ENCODE results near the gene UGT1A6.
"Not testable (repeated sequence)": the region's sequence is repeated elsewhere in the genome, so short reads cannot be mapped to it uniquely, and the experiment has no call there.

Gene UGT1A6

DNA sequence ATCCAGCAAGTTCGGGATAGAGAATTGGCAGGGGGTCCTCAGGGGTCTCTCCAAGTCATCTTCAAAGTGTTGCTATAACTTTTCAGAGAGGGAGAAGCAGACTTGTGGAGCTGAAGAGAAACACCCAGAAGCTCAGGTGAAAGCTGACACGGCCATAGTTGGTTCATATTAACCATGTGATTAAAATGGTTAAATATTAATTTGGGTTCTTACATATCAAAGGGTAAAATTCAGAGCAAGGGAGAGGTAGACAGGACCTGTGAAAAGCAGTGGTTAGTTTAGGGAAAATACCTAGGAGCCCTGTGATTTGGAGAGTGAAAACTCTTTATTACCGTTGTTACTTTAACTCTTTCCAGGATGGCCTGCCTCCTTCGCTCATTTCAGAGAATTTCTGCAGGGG lies at the start of gene UGT1A6:
UGT1A6 (plus strand) TSS at position 243 of the 400 bp plus-strand sequence; CDS start at position 358, 115 bp downstream.
- no peak for DNase-seq (ENCODE audit: low read depth)

DNA sequence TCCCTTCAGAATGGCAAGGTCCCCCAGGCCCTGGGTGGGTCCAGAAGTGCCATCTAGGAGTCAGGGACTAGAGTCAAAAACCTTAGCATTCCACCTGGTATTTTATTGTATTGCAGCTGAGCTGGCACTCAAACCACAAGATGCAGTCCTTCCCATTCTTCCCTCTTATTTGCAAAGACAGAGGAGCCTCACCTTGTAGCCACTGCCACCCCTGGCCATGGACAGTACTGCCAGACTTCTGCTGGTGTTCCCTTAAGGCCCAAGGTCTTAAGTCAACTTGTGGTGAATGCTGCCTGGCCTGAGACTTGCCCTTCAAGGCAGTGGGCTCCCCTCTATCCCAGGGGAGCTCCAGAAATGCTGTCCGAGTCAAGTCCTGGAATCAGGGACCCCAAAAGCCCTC lies 49.6 kb upstream of the UGT1A6 start:
- DNase-seq (ENCODE audit: low read depth): no peak

DNA sequence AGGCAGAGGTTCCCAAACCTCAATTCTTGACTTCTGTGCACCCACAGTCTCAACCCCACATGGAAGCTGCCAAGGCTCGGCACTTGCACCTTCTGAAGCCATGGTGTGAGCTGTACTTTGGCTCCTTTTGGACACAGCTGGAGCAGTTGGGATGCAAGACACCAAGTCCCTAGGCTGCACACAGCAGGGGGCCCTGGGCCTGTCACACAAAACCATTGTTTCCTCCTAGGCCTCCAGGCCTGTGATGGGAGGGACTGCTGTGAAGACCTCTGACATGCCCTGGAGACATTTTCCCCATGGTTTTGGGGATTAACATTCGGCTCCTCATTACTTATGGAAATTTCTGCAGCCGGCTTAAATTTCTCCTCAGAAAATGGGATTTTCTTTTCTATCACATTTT lies 46.7 kb upstream of the UGT1A6 start:
- not testable (repeated sequence) for DNase-seq (ENCODE audit: low read depth)

DNA sequence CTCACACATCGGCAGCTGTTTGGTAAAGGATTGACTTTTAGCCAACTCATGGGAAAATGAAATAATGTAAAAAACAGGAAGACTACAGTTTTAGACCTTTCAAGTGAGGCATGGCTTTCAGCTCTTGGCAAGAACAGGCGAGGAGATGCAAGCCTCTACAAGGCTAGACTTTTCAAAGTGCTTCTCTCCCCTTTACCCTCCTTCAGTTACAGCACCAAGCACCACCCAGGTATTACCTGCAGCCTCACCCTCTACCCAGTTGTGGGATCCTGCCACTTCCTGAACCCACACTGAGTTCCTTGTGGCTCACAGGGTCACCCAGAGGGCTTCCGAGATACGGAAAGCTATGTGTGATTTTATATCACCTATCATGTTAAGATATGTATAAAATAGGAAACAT lies 41.7 kb upstream of the UGT1A6 start:
- no peak for DNase-seq (ENCODE audit: low read depth)

DNA sequence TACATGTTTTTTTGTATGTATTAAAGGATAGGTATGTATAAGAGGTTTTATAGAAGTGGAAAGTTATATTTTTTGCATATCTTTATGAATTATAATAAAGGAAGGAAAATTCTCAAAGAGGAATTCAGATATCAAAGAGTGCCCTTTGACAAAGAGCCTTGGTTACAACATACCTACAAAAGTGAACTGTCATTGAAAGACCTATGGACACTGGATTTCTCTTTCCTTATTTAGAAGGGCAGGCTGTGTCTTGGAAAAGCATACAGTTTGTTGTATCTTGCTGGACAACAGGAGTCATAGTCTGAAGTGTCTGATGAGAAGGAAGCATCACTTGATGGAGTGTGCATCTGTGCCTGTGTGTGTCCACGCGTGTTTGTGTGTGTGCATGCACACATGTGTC lies 41.3 kb upstream of the UGT1A6 start:
- no peak for DNase-seq (ENCODE audit: low read depth)

DNA sequence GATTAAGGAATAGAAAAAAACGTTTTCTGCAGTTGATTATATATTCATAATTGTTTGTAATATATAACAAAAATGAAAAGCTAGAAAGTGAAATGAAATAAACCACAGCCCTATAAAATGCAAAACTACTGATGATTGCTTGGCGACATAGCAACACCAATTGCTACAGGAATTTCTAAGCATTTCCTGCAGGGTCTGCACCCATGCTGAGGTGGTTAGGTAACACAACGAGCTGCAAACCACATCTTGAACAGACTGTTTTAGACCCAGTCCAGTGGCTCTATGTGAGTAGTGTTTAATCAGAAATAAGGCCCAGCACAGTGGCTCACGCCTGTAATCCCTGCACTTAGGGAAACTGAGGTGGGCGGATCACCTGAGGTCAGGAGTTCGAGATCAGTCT lies 38.2 kb upstream of the UGT1A6 start:
- DNase-seq (ENCODE audit: low read depth): no peak

DNA sequence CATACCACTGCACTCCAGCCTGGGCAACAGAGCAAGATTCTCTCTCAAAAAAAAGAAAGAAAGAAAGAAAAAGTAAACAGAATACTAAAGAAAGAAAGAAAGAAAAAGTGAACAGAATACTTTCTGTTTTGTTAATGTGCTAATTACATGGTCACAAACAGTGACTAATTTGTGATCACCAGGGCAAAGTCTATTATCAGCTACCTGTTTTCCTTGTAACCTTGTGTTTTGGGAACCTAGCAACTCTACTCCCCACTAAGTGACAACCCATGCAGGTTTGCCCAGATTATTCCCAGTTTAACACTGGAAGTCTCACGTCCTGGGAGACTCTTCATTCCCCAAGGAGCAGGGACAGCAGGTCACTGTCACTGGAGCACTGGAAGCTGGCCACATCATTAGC lies 37.6 kb upstream of the UGT1A6 start:
- DNase-seq (ENCODE audit: low read depth): no peak

DNA sequence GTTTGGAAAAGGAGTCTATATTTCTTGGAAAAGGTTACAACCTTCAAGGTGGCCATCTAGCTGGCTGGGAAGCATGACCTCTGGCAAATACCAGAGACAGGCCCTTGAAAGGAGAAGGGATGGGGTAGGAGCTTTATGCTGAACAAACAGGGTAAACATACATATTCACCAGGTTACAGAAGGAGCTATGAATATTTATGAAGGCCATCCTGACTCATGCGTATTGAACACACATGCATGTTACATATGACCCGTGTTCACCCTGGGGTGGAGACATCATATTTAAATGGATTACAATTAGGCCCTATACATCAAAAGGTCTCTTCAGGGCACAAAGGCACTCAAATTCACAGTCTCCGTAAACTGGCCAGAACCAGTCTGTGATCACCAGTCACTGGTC lies 36.7 kb upstream of the UGT1A6 start:
- DNase-seq (ENCODE audit: low read depth): not testable (repeated sequence)

DNA sequence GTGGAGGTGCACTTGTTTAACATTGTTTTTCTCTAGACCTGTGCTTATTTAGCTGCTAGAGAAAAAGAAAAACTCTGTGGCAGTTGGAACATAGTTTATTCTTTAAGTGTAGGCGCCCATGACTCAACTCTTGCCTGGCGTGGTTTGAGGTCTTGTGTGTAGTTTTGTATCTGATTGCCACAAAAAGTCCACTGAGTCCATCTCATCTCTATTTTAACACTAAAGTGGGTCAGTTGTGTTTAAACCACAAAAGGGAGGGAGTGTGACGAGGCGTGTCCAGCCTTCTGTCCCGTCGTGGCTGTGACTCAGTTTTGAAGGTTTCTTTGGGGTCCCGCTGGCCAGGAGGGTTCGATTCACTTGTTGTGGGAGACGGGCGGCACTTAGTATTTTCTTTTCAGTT lies 36.2 kb upstream of the UGT1A6 start:
- no peak for DNase-seq (ENCODE audit: low read depth)

DNA sequence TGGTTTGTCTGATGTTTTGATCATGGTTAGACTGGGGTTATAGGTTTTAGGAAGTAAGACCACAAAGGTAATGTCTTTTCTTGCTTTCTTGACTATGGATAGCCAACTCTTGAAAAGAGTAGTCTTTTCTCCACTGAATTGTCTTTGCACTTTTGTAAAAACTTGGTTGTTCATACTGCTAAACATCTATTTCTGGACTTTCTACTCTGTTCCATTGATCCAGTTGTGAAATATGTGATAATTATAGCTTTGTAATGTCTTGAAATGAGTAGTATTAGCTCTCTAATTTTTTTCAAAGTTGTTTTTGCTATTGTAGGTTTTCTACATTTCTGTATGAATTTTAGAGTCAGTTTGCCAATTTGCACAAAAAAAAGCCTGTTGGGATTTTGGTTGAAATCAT lies 34.1 kb upstream of the UGT1A6 start:
- no peak for DNase-seq (ENCODE audit: low read depth)

DNA sequence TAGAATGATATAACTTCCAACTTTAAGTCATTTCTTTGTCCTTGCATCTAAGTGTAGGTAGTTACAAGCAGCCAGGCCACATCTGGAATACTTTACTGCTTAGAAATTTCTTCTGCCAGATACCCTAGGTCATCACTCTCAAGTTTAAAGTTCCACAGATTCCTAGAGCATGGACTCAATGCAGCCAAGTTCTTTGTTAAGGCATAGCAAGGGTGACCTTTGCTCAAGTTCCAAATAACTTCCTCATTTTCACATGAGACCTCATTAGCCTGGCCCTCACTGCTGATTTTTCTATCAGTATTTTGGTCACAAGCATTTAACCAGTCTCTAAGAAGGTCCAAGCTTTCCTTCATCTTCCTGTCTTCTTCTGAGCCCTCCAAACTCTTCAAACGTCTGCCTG lies 28.8 kb upstream of the UGT1A6 start:
- no peak for DNase-seq (ENCODE audit: low read depth)

DNA sequence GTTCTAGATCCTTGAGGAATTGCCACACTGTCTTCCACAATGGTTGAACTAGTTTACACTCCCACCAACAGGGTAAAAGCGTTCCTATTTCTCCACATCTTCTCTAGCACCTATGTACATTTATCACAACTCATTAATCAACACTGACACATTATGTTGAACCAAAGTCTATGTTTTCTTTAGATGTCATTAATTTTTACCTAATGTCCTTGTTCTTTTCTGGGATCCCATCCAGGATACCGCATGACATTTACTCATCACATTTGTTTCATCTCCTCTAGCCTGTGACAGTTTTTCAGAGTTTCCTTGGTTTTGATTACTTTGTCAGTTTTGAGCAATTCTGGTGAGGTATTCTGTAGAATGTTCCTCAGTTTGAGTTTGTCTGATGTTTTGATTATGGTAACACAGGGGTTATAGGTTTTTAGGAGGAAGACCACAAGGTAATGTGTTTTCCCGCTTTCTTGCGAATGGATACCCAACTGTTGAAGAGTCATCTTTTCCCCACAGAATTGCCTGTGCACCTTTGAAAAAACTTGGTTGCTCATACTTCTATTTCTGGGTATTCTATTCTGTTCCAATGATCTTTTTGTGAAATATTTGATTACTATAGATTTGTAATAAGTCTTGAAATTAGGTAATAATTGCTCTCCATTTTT lies 24.0 kb upstream of the UGT1A6 start:
- no peak for DNase-seq (ENCODE audit: low read depth)

DNA sequence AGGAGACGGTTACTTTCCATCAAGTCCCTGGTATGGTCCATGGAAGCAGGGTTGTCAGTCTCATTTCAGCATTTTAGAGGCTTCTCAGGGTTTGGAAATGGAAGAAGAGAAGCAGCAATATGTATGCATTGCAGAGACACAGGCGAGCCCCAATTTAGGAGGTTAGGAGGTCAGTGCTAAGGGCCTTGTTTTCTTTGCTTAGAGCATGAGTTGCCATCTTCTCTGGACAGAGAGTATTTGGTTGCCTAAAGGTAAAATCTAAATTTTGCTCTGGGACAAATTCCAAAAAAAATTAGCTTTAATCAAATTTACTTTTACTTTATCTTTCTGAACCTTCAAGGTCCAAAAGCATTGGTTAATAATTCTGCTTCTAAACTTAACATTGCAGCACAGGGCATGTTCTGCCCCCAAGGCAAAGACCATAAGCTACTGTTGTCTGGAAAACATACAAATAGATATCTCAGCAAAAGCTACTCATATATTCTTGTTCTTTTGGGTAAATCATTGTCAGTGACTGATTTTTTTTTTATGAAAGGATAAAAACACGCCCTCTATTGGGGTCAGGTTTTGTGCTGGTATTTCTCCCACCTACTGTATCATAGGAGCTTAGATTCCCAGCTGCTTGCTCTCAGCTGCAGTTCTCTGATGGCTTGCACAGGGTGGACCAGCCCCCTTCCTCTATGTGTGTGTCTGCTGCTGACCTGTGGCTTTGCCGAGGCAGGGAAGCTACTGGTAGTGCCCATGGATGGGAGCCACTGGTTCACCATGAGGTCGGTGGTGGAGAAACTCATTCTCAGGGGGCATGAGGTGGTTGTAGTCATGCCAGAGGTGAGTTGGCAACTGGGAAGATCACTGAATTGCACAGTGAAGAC lies 21.2 kb upstream of the UGT1A6 start, which contains the start of gene UGT1A9:
UGT1A9 (plus strand) TSS at position 609 of the 872 bp plus-strand sequence; CDS start at position 646, 37 bp downstream.
- no peak for DNase-seq (ENCODE audit: low read depth)

DNA sequence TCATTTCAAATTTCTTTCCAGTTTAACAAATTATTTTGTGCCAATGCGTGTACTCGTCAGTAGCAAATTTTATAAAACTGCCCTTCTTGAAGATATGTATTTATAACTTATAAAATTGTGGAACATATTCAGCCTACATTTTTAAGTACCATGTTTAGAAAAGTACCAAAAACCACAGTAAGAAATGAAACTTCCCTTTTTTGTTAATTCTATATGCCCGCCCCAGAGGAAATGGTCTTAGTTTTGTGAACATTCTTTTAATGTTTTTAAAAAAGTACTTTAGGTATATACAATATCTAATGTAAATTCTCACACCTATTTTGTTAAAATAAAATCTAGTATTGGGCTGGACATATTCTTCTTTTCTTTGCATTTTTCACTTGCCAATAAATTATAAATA lies 19.8 kb upstream of the UGT1A6 start:
- no peak for DNase-seq (ENCODE audit: low read depth)

DNA sequence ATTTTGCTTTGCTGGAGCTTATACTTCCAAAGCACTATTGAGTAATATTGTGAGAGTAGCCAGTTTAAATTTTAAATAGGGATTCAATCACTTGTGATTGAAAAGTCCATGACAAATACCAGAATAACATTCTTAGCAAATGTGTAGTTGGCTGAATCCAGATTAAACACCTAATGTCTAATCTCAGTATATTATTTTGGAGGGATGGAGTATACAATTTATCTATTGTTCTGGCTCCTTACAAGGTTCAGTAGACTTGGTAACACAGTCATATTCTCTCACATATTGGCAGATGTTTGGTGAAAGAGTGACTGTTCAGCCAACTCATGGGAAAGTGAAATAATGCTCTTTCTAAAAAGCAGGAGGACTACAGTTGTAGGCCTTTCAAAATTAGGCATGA lies 18.8 kb upstream of the UGT1A6 start:
- no peak for DNase-seq (ENCODE audit: low read depth)

DNA sequence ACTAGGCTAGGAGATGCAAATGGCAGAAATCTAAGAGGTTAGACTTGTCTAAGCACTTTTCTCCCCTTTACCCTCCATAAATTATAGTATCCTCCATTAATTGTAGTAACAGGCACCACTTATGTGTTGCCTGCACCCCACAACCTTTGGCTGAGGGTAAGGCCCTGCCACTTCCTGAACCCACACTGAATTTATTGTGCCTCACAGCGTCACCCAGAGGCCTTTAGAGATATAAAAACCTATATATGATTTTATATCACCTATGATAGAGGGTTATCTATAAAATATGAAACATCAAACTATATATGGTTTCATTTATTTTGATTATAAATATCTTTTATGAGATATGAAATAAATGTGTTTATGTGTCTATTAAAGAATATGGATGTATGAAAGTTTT lies 18.4 kb upstream of the UGT1A6 start:
- DNase-seq (ENCODE audit: low read depth): no peak

DNA sequence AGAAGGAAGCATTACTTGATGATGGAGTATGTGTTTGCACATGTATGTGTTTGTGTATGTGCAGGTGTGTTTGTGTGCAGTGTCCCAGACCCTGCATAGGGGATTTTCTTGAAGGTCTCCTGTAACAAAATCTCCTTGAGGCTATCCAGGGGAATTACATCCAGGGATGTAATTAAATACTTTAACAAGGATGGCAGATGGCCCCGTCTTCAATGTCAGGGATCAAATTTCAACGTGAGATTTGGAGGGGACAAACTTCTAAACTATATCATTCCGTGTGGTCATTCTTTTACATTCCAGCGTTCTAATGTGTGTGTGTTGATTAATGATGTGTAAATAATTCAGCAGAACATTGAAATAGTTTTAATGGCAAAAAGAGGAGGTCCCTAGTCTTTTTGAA lies 17.7 kb upstream of the UGT1A6 start:
- DNase-seq (ENCODE audit: low read depth): no peak

DNA sequence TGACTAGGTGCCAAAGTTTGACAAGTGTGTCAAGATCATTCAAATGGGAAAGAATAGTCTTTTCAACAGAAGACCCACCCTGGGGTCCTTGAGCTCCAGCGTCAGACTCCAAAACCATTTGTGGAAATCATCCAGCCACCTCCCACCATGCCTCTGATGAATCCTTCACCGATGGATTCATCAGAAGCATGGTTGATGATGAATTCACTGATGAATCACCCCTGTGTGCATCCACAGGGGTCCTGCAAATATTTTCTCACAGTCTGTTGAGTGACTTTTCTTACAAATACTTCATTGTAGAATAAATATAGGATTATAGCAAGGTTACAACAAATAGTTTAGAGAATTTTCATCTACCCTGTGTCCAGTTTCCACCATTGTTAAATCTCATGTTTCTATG lies 16.6 kb upstream of the UGT1A6 start:
- DNase-seq (ENCODE audit: low read depth): no peak

DNA sequence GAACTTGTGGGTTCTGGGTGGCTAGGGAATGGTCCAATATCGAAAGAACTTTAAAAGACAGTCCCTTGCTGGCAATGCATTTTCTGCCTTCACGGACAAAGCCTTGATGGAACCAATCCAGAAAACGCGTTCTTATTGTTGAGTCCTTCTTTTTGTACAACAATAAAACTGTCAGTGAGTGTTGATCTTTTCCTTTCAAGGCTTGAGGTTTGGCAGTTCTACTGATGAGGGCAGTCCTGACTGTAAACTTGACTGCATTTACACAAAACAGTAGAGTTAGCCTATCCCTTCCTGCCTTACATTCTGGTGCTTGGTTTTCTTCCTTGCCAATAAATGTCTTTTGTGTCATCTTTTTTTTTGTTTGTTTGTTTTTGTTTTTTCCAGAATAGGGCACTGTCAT lies 13.5 kb upstream of the UGT1A6 start:
- no peak for DNase-seq (ENCODE audit: low read depth)

DNA sequence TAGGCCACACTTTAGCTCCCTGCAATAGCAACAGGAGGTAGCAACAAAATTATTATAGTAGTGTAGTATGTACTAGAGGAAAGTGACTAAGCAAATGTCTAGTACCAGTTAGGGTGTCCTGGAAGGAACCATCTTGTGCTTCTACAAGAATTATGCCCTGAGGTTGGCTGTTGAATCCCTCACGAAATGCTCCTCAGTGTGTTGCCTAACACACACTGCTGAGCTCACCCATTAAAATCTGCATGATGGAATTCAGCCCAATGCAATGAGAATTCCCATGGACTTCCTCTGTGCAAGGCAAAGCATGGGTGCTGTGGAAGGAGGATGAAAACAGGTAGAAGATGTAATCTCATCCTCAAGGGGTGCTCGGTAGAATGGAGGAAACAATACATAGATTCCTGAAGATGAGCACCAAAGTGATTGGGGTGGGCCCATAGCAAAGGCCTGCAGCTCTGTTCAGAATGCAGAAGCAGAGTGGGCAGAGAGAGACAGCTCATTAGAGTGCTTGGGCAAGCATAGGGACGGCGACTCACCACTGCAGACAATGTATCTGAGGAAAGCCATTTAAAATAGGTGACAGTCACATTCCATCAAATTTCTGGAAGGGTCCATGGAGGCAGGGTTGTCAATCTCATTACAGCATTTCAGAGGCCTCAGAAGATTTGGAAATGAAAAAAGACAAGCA lies 12.2 kb upstream of the UGT1A6 start:
- no peak for DNase-seq (ENCODE audit: low read depth)

DNA sequence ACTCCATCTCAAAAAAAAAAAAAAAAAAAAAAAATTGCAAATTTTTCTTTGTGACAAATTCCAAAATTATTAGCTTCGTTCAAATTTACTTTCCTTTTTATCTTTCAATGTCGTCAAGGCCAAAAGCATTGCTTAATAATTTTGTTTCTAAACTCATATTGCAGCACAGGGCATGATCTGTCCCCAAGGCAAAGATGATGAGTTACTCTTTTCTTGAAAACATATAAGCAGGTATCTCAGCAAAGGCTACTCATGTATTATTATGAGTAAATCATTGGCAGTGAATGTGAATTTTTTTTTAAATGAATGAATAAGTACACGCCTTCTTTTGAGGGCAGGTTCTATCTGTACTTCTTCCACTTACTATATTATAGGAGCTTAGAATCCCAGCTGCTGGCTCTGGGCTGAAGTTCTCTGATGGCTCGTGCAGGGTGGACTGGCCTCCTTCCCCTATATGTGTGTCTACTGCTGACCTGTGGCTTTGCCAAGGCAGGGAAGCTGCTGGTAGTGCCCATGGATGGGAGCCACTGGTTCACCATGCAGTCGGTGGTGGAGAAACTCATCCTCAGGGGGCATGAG lies 11.1 kb upstream of the UGT1A6 start, which contains the start of gene UGT1A7:
UGT1A7 (plus strand) TSS at position 381 of the 579 bp plus-strand sequence; CDS start at position 418, 37 bp downstream.
- no peak for DNase-seq (ENCODE audit: low read depth)

DNA sequence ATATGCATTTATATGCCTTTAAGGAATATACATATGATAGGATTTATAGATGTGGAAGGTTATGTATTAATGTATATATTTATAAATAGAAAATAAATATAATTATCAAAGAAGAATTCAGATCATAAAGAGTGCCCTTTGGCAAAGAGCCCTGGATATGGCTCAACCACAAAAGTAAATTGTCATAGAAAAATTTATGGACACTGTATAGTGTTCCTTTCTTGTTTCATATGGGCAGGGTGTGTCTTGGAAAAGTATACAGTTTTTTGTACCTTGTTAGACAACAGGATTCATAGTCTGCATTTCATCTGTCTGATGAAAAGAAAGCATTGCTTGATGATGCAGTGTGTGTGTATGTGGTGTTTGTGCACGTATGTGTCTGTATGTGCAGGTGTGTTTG lies 8.1 kb upstream of the UGT1A6 start:
- no peak for DNase-seq (ENCODE audit: low read depth)
